Measurements from ENCODE around the gene PSME3.

DNA sequence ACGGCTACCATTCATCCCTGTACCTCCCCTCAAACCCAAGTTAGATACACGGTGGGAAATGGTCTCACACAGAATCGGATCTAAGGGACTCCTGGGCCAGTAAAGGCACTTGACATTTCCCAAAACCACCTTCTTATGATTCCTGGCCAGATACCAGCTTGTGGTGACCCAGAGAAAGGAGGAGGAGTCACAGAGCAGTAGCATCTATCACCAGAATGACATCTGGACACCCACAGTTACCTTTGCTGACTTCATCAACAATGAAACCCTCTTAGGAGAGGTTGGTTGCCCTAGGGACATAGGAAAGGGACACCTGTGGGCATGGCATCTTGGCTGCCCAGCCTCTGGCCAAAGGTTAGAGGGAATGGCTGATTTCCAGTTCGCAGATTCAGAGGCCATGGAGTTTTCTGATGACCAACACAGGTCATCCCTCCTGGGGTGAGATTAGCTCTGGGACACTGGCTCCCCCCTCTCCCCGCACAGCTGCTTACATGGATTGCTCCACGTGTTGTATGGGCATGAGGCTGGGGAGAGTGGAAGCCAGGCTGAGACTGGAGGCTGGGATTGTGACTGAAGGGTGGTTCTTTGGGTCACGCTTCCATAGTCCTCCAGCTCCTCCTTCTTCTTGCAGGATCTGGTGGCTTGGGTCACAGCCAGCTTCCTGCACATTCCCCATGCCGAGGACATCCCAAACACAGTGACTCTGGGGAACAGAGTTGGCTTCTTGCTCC is 16.4 kb downstream of the PSME3 start:
- TF ChIP-seq EP300 (IDR thresholded peaks at IDR 0.05; ENCODE audit: borderline replicate concordance in 1 of 2, low read depth in 1 of 2, low read length in 1 of 2) (no peak), TAF1 (IDR thresholded peaks at IDR 0.05; ENCODE audit: borderline replicate concordance, low read depth, low read length) (no peak), SMC3 (IDR thresholded peaks at IDR 0.05; ENCODE audit: low read depth, low read length) (no peak)
